NB4 (cell line): ENCODE results near the gene ASCL2.

Experiments
- POLR2A ChIP-seq: IDR thresholded peaks from 2 replicates; pipeline ENCODE4 v1.6.1; 2011; ENCODE audit warnings: mild to moderate bottlenecking; ENCODE audit not compliant: insufficient read length; ENCODE audit errors: extremely low read depth
- TF ChIP-seq, protein P1 (sequence below): IDR thresholded peaks from one replicate; pipeline ENCODE4 v1.5.1; 2012; ENCODE audit warnings: low read depth, low read length

GRCh38 chr11:2297623-2298030, 27.2 kb upstream of the ASCL2 start:
- TF ChIP-seq, protein P1, sequence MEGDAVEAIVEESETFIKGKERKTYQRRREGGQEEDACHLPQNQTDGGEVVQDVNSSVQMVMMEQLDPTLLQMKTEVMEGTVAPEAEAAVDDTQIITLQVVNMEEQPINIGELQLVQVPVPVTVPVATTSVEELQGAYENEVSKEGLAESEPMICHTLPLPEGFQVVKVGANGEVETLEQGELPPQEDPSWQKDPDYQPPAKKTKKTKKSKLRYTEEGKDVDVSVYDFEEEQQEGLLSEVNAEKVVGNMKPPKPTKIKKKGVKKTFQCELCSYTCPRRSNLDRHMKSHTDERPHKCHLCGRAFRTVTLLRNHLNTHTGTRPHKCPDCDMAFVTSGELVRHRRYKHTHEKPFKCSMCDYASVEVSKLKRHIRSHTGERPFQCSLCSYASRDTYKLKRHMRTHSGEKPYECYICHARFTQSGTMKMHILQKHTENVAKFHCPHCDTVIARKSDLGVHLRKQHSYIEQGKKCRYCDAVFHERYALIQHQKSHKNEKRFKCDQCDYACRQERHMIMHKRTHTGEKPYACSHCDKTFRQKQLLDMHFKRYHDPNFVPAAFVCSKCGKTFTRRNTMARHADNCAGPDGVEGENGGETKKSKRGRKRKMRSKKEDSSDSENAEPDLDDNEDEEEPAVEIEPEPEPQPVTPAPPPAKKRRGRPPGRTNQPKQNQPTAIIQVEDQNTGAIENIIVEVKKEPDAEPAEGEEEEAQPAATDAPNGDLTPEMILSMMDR: no peak
- TF ChIP-seq POLR2A: no peak
